Uterus (tissue), 2 donors: ENCODE data around the gene MAGEB6B.

Experiments used
- POLR2A ChIP-seq, 2 donors: fragments of 450-650 bp; IDR thresholded peaks; one replicate each; pipeline ENCODE4 v1.6.1; 2016; ENCODE audit warnings: antibody characterized with exemption in 2 of 2, mild to moderate bottlenecking in 1 of 2, moderate library complexity in 1 of 2
- TF ChIP-seq, protein P1 (sequence below), 4 experiments: fragments of 200-600 bp in 2 of 4; fragments of 450-650 bp in 2 of 4; sonication (generic) in 2 of 4; IDR thresholded peaks; one replicate each; pipeline ENCODE4 v1.5.1; 2016 to 2019; ENCODE audit warnings: antibody characterized with exemption in 4 of 4, mild to moderate bottlenecking in 2 of 4, moderate library complexity in 1 of 4

DNA sequence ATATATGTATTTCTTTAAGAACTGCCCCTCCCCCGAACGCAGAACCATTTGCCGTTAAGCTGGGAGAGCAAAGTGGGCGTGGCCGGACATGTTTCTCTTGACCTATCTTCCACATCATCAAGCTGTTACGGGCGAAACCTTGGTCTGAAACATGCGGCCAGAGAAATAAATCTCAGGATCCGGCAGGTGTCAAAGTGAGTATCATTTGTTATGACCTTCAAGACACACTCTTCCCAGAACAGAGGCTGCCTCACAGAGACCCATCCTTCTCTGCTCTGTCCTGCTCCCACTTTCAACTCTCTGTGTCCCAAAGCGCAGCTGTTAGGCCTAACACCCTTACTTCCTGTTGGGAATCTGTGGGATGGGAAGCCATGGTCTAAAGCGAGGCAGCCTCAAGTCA, 22.1 kb upstream of the MAGEB6B start, which contains the start of gene MAGEB18:
- TF ChIP-seq, protein P1, sequence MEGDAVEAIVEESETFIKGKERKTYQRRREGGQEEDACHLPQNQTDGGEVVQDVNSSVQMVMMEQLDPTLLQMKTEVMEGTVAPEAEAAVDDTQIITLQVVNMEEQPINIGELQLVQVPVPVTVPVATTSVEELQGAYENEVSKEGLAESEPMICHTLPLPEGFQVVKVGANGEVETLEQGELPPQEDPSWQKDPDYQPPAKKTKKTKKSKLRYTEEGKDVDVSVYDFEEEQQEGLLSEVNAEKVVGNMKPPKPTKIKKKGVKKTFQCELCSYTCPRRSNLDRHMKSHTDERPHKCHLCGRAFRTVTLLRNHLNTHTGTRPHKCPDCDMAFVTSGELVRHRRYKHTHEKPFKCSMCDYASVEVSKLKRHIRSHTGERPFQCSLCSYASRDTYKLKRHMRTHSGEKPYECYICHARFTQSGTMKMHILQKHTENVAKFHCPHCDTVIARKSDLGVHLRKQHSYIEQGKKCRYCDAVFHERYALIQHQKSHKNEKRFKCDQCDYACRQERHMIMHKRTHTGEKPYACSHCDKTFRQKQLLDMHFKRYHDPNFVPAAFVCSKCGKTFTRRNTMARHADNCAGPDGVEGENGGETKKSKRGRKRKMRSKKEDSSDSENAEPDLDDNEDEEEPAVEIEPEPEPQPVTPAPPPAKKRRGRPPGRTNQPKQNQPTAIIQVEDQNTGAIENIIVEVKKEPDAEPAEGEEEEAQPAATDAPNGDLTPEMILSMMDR (IDR thresholded peaks at IDR 0.05), result no peak
- no peak for TF ChIP-seq POLR2A (IDR thresholded peaks at IDR 0.05)
